GM12878 (cell line): Measurements from ENCODE around the gene TBC1D5. TPM values are rescaled to one million over a fixed set of nuclear protein-coding genes. Genes with fewer than 3 reads are reported as not detected.

Experiments used
- ATAC-seq: fragments of 200-7000 bp; cut with Tn5 transposase; 3 replicates; pipeline ENCODE4 v1.9.1; 2020; ENCODE audit warnings: mild to moderate bottlenecking, moderate library complexity
- BruUV-seq: library from RNA; stranded (reverse); fragments of 400-500 nt; replicated peaks from 2 replicates; lab custom pipeline; 2021; lab: Mats Ljungman, UMichigan
- CTCF ChIA-PET: fragments of 300-600 bp; sonication (Branson Sonifier 250); formaldehyde crosslinking; extraction: SDS; loops from one replicate; lab custom pipeline; 2021; ENCODE audit warnings: inconsistent platforms; lab: Yijun Ruan, JAX
- POLR2A ChIA-PET: fragments of 350-600 bp; formaldehyde crosslinking; extraction: SDS; loops from one replicate; lab custom pipeline; 2021; ENCODE audit warnings: inconsistent platforms; lab: Charles Lee
- RAD21 ChIA-PET: fragments of 300-600 bp; sonication (Branson Sonifier 250); formaldehyde crosslinking; loops from one replicate; lab custom pipeline; 2023; ENCODE audit warnings: antibody characterized with exemption; ENCODE audit not compliant: unreplicated experiment; lab: Charles Lee
- SMC1A ChIA-PET: fragments of 300-600 bp; sonication (Branson Sonifier 250); formaldehyde crosslinking; loops from one replicate; lab custom pipeline; 2023; ENCODE audit not compliant: unreplicated experiment, uncharacterized antibody; lab: Charles Lee
- DNase-seq: peaks from one replicate; pipeline ENCODE4 v3.0.0-alpha.2; 2011; ENCODE audit warnings: low read depth, low spot score
- FAIRE-seq: peaks from 3 replicates; lab custom pipeline; 2011; peaks lifted over from hg19 to GRCh38; lab: Jason Lieb, UNC
- H2AFZ ChIP-seq: 2 replicates; pipeline ENCODE4 v1.6.0; 2011; ENCODE audit warnings: low read depth, low read length, control low read depth; ENCODE audit not compliant: control insufficient read depth
- H3K27ac ChIP-seq: 2 replicates; pipeline ENCODE4 v1.5.1; 2011; ENCODE audit warnings: control low read depth; ENCODE audit not compliant: control insufficient read depth, insufficient read depth
- H3K27me3 ChIP-seq, 2 experiments: replicated peaks in 1 of 2; 2 replicates each; pipeline versions ENCODE4 v1.6.0 to v1.6.1; 2011; ENCODE audit warnings: low read length in 1 of 2; ENCODE audit not compliant: control insufficient read depth in 2 of 2, insufficient read depth in 2 of 2
- H3K36me3 ChIP-seq, 2 experiments: 2 replicates each; pipeline ENCODE4 v1.5.1; 2011; ENCODE audit warnings: low read length in 1 of 2; ENCODE audit not compliant: control insufficient read depth in 2 of 2, insufficient read depth in 2 of 2
- H3K4me1 ChIP-seq: 2 replicates; pipeline ENCODE4 v1.6.1; 2011; ENCODE audit warnings: mild to moderate bottlenecking, low read length, moderate library complexity, mixed read lengths; ENCODE audit not compliant: control insufficient read depth, insufficient read depth
- H3K4me2 ChIP-seq: 2 replicates; pipeline ENCODE4 v1.6.0; 2011; ENCODE audit warnings: control low read depth; ENCODE audit not compliant: control insufficient read depth, insufficient read depth
- H3K4me3 ChIP-seq: fragments of 200-600 bp; sonication (generic); 2 replicates; pipeline ENCODE4 v1.5.1; 2016
- H3K79me2 ChIP-seq: 2 replicates; pipeline ENCODE4 v1.6.0; 2011; ENCODE audit warnings: low read length; ENCODE audit not compliant: control insufficient read depth, insufficient read depth
- H3K9ac ChIP-seq: 2 replicates; pipeline ENCODE4 v1.8.0; 2011; ENCODE audit warnings: low read length, control low read depth, mixed read lengths; ENCODE audit not compliant: control insufficient read depth, insufficient read depth
- H3K9me3 ChIP-seq: replicated peaks from 3 replicates; pipeline ENCODE4 v1.5.1; 2011; ENCODE audit warnings: mild to moderate bottlenecking, low read length; ENCODE audit not compliant: control insufficient read depth, insufficient read depth
- H4K20me1 ChIP-seq: 2 replicates; pipeline ENCODE4 v1.6.0; 2011; ENCODE audit not compliant: control insufficient read depth, insufficient read depth
- BCL11A ChIP-seq: IDR thresholded peaks from 2 replicates; pipeline ENCODE4 v1.6.1; 2011; ENCODE audit warnings: low read depth, low read length
- BMI1 ChIP-seq: fragments of 450-650 bp; IDR thresholded peaks from 2 replicates; pipeline ENCODE4 v1.6.1; 2016; ENCODE audit warnings: mild to moderate bottlenecking, moderate library complexity, borderline replicate concordance
- CUX1 ChIP-seq: IDR thresholded peaks from 2 replicates; pipeline ENCODE4 v1.6.1; 2012; ENCODE audit warnings: improper control_type of control experiment, low read depth, low read length; ENCODE audit not compliant: insufficient replicate concordance
- EGR1 ChIP-seq, 2 experiments: IDR thresholded peaks; 1 replicate in 1 of 2; 2 replicates in 1 of 2; pipeline ENCODE4 v1.6.1; 2011 to 2012; ENCODE audit warnings: low read depth in 2 of 2, low read length in 2 of 2, borderline replicate concordance in 1 of 2, mild to moderate bottlenecking in 1 of 2, moderate library complexity in 1 of 2
- ETV6 ChIP-seq, 2 experiments: fragments of 450-650 bp in 1 of 2; IDR thresholded peaks in 1 of 2; conservative IDR thresholded peaks in 1 of 2; 2 replicates each; pipeline ENCODE4 v1.6.1; 2014; ENCODE audit warnings: antibody characterized with exemption in 1 of 2, borderline replicate concordance in 1 of 2, low read depth in 1 of 2, mild to moderate bottlenecking in 1 of 2, moderate library complexity in 1 of 2
- FOXM1 ChIP-seq: IDR thresholded peaks from 2 replicates; pipeline ENCODE4 v1.6.1; 2012; ENCODE audit warnings: low read depth, mild to moderate bottlenecking, inconsistent platforms, low read length, moderate library complexity
- HSF1 ChIP-seq: fragments of 150-350 bp; IDR thresholded peaks from 2 replicates; pipeline ENCODE4 v1.6.1; 2014; ENCODE audit warnings: mild to moderate bottlenecking, low read depth, low read length
- JUND ChIP-seq: IDR thresholded peaks from 2 replicates; pipeline ENCODE4 v1.6.1; 2012; ENCODE audit warnings: low read depth, mild to moderate bottlenecking, low read length, improper control_type of control experiment, moderate library complexity
- MLLT1 ChIP-seq: fragments of 450-650 bp; IDR thresholded peaks from 2 replicates; pipeline ENCODE4 v1.6.1; 2016; ENCODE audit warnings: mild to moderate bottlenecking
- MYB ChIP-seq: fragments of 150-350 bp; IDR thresholded peaks from 2 replicates; pipeline ENCODE4 v1.6.1; 2014; ENCODE audit warnings: mild to moderate bottlenecking, low read depth, low read length, borderline replicate concordance
- NFYB ChIP-seq: IDR thresholded peaks from 2 replicates; pipeline ENCODE4 v1.6.1; 2011; ENCODE audit warnings: low read depth, mild to moderate bottlenecking, low read length, improper control_type of control experiment, moderate library complexity; ENCODE audit not compliant: insufficient read depth
- POLR2A ChIP-seq: IDR thresholded peaks from 2 replicates; pipeline ENCODE4 v1.6.1; 2011; ENCODE audit warnings: low read depth, mild to moderate bottlenecking, low read length
- SMAD1 ChIP-seq: fragments of 450-650 bp; IDR thresholded peaks from 2 replicates; pipeline ENCODE4 v1.6.1; 2018; ENCODE audit warnings: mild to moderate bottlenecking, low read depth; ENCODE audit not compliant: partially characterized antibody
- WGBS: methylation state at CpG from one replicate; pipeline ENCODE4 v1.1.6; 2016; ENCODE audit warnings: low lambda C conversion rate; ENCODE audit not compliant: insufficient replicate concordance, insufficient coverage; ENCODE audit errors: missing lambda C conversion rate; 5-methylcytosine and 5-hydroxymethylcytosine counted together
- in situ Hi-C: fragments of 300-500 bp; cut with MboI; formaldehyde crosslinking; loops from 9 replicates; pipeline ENCODE4 v1.14.3; 2018; ENCODE audit warnings: mixed read lengths
- intact Hi-C: fragments of 100-400 bp; cut with micrococcal nuclease; formaldehyde crosslinking; loops from one replicate; pipeline ENCODE4 v1.14.2; 2022; ENCODE audit not compliant: unreplicated experiment
- polyA plus RNA-seq, 11 experiments: library from polyadenylated mRNA; depleted of rRNA in 4 of 11; unstranded in 6 of 11; stranded (reverse) in 5 of 11; fragments of >200 nt; fragmentation: Nextera tagmentation in 4 of 11; fragmentation: Illumina TruSeq in 1 of 11; extraction: Ambion mirVana in 4 of 11; extraction: Trizol in 1 of 11; gene quantifications; 1 replicate in 1 of 11; 2 replicates in 10 of 11; pipeline versions ENCODE4 v1.2.1 to v1.2.3, GENCODE V29; 2011 to 2016; ENCODE audit warnings: inconsistent platforms in 2 of 11, missing spikeins in 2 of 11, low read depth in 1 of 11
- total RNA-seq, 4 experiments: library from RNA; depleted of rRNA in 3 of 4; stranded (reverse); fragments of >200 nt in 3 of 4; fragmentation: Illumina TruSeq in 1 of 4; extraction: Trizol in 1 of 4; gene quantifications; 2 replicates each; pipeline versions ENCODE4 v1.2.1 to v1.2.3, GENCODE V29; 2013 to 2021

The TBC1D5 gene
- total and polyA plus RNA-seq, 10 of the 15 experiments (the other 5 are each of a cell fraction or from before 2014, with no cell fraction given) = 5.5 to 61.0 (median 43.8) TPM

GRCh38 chr3:17156864-17157263 is 585.6 kb downstream of the TBC1D5 start:
- TF ChIP-seq NFYB = no peak
- TF ChIP-seq MLLT1 = no peak
- no peak for TF ChIP-seq EGR1 (IDR thresholded peaks at IDR 0.05; ENCODE audit: borderline replicate concordance in 1 of 2, low read depth in 2 of 2, low read length in 2 of 2)
- no peak for TF ChIP-seq HSF1
- no peak for TF ChIP-seq MYB
- TF ChIP-seq CUX1 = no peak
- no peak for TF ChIP-seq BCL11A
- TF ChIP-seq FOXM1 = no peak
- TF ChIP-seq SMAD1 = no peak
- TF ChIP-seq POLR2A = no peak
- TF ChIP-seq ETV6 (conservative IDR thresholded peaks at IDR 0.05 in 1 of 2, IDR thresholded peaks at IDR 0.05 in 1 of 2; ENCODE audit: borderline replicate concordance in 1 of 2, low read depth in 1 of 2) = no peak
- TF ChIP-seq BMI1 = no peak
- TF ChIP-seq JUND = no peak
- Histone ChIP-seq H3K4me3 (no peak overlapping the region), H3K4me2 (no peak overlapping the region), H3K79me2 (no peaks in the 10 kb centered on the region), H4K20me1 (no peaks in the 10 kb centered on the region), H3K4me1 (peaks cover 10% of the 10 kb centered on the region), H3K27me3 (no peaks in the 10 kb centered on the region), H3K9me3 (peaks cover 6% of the 10 kb centered on the region; the same call in 2 of the 3 replicates), H3K27ac (no peak overlapping the region), H2AFZ (no peak overlapping the region), H3K36me3 (peaks cover 8 to 27% of the 10 kb centered on the region in 2 experiments; a peak in 3 of 4 replicates), H3K9ac (no peak overlapping the region)
- BruUV-seq = no TSS peak
- DNase-seq (no peak), FAIRE-seq (no peak), ATAC-seq (no peak)
- ChIA-PET SMC1A (interaction anchor here (1.5 kb wide), 1 partner anchor 206 kb away, joined by 3 read pairs; no protein-coding TSS in a partner anchor), POLR2A (no interaction called here), CTCF (interaction anchor here (1.2 kb wide), 1 partner anchor 55 kb away, joined by 3 read pairs; no protein-coding TSS in a partner anchor), RAD21 (no interaction called here)
- in situ Hi-C loops (no loop called here), intact Hi-C loops (loop anchor here (10.0 kb wide), 1 partner anchor 272 kb away; the partner anchor contains the start of gene PLCL2)
- WGBS = 97% methylated on average over 10 of the region's 10 CpGs
